ENCODE results near the gene CRELD2. TPM values are rescaled to one million over a fixed set of nuclear protein-coding genes. Genes with fewer than 3 reads are reported as not detected.

The CRELD2 gene
- total RNA-seq, 3 donors from 2014 or later, result 62.8 to 71.2 (median 64.2) TPM

GRCh38 chr22:49883294-49883640 lies 35.2 kb upstream of the CRELD2 start:
- Mint-ChIP-seq H3K4me3 (no peak overlapping the region), H3K36me3 (ENCODE audit: insufficient read depth) (peaks cover 50% of the 10 kb centered on the region), H3K27me3 (ENCODE audit: low read depth) (no peaks in the 10 kb centered on the region), H3K9me3 (no peaks in the 10 kb centered on the region), H3K4me1 (ENCODE audit: low read depth) (peaks cover 25% of the 10 kb centered on the region)
- ATAC-seq, result no peak
- no peak for DNase-seq

GRCh38 chr22:49884075-49884474 lies 34.4 kb upstream of the CRELD2 start:
- Mint-ChIP-seq H3K9me3 (no peaks in the 10 kb centered on the region), H3K4me3 (no peak overlapping the region), H3K36me3 (ENCODE audit: insufficient read depth) (peaks cover 47% of the 10 kb centered on the region), H3K27me3 (ENCODE audit: low read depth) (no peaks in the 10 kb centered on the region), H3K4me1 (ENCODE audit: low read depth) (peaks cover 22% of the 10 kb centered on the region)
- no peak for DNase-seq
- ATAC-seq, result no peak

- no peaks in the 10 kb centered on the region for H3K27me3 Mint-ChIP-seq (ENCODE audit: low read depth)
- H3K4me3 Mint-ChIP-seq, result no peak overlapping the region
- no peak for DNase-seq
- H3K4me1 Mint-ChIP-seq (ENCODE audit: low read depth), result peaks cover 22% of the 10 kb centered on the region
- no peaks in the 10 kb centered on the region for H3K9me3 Mint-ChIP-seq
- ATAC-seq, result no peak
- H3K36me3 Mint-ChIP-seq (ENCODE audit: insufficient read depth), result peaks cover 53% of the 10 kb centered on the region
These were observed 33.8 kb upstream of the CRELD2 start for GRCh38 chr22:49884503-49885260.

GRCh38 chr22:49885281-49885680 lies 33.2 kb upstream of the CRELD2 start:
- ATAC-seq, result no peak
- Mint-ChIP-seq H3K4me3 (no peak overlapping the region), H3K27me3 (ENCODE audit: low read depth) (no peaks in the 10 kb centered on the region), H3K9me3 (no peaks in the 10 kb centered on the region), H3K36me3 (ENCODE audit: insufficient read depth) (peaks cover 56% of the 10 kb centered on the region), H3K4me1 (ENCODE audit: low read depth) (peaks cover 16% of the 10 kb centered on the region)
- no peak for DNase-seq

GRCh38 chr22:49885881-49886280 lies 32.6 kb upstream of the CRELD2 start:
- peaks cover 57% of the 10 kb centered on the region for H3K36me3 Mint-ChIP-seq (ENCODE audit: insufficient read depth)
- no peak overlapping the region for H3K4me3 Mint-ChIP-seq
- peaks cover 12% of the 10 kb centered on the region for H3K4me1 Mint-ChIP-seq (ENCODE audit: low read depth)
- no peaks in the 10 kb centered on the region for H3K9me3 Mint-ChIP-seq
- DNase-seq, result no peak
- H3K27me3 Mint-ChIP-seq (ENCODE audit: low read depth), result no peaks in the 10 kb centered on the region
- no peak for ATAC-seq

- peaks cover 62% of the 10 kb centered on the region for H3K36me3 Mint-ChIP-seq (ENCODE audit: insufficient read depth)
- DNase-seq (no peak), ATAC-seq (no peak)
- H3K27me3 Mint-ChIP-seq (ENCODE audit: low read depth), result no peaks in the 10 kb centered on the region
- H3K4me3 Mint-ChIP-seq, result no peak overlapping the region
- peaks cover 3% of the 10 kb centered on the region for H3K9me3 Mint-ChIP-seq
- H3K4me1 Mint-ChIP-seq (ENCODE audit: low read depth), result peaks cover 12% of the 10 kb centered on the region
These were observed 31.9 kb upstream of the CRELD2 start for GRCh38 chr22:49886346-49887063.

- Mint-ChIP-seq H3K4me1 (ENCODE audit: low read depth) (peaks cover 8% of the 10 kb centered on the region), H3K4me3 (no peak overlapping the region), H3K9me3 (peaks cover 3% of the 10 kb centered on the region), H3K36me3 (ENCODE audit: insufficient read depth) (peaks cover 65% of the 10 kb centered on the region), H3K27me3 (ENCODE audit: low read depth) (no peaks in the 10 kb centered on the region)
- DNase-seq (no peak), ATAC-seq (no peak)
These were observed 31.4 kb upstream of the CRELD2 start for GRCh38 chr22:49887064-49887451.

- peaks cover 4% of the 10 kb centered on the region for H3K4me1 Mint-ChIP-seq (ENCODE audit: low read depth)
- peaks cover 65% of the 10 kb centered on the region for H3K36me3 Mint-ChIP-seq (ENCODE audit: insufficient read depth)
- H3K9me3 Mint-ChIP-seq, result peaks cover 3% of the 10 kb centered on the region
- no peak overlapping the region for H3K4me3 Mint-ChIP-seq
- no peak for DNase-seq
- no peak for ATAC-seq
- no peaks in the 10 kb centered on the region for H3K27me3 Mint-ChIP-seq (ENCODE audit: low read depth)
These were observed 30.7 kb upstream of the CRELD2 start for GRCh38 chr22:49887702-49888101.

- peaks cover 2% of the 10 kb centered on the region for H3K4me1 Mint-ChIP-seq (ENCODE audit: low read depth)
- DNase-seq (no peak), ATAC-seq (no peak)
- peaks cover 57% of the 10 kb centered on the region for H3K36me3 Mint-ChIP-seq (ENCODE audit: insufficient read depth)
- H3K4me3 Mint-ChIP-seq, result no peak overlapping the region
- peaks cover 4% of the 10 kb centered on the region for H3K9me3 Mint-ChIP-seq
- H3K27me3 Mint-ChIP-seq (ENCODE audit: low read depth), result no peaks in the 10 kb centered on the region
These were observed 29.4 kb upstream of the CRELD2 start for GRCh38 chr22:49889071-49889470.

GRCh38 chr22:49892226-49892899 lies 26.1 kb upstream of the CRELD2 start:
- Mint-ChIP-seq H3K9me3 (peaks cover 11% of the 10 kb centered on the region), H3K27me3 (ENCODE audit: low read depth) (no peaks in the 10 kb centered on the region), H3K36me3 (ENCODE audit: insufficient read depth) (peaks cover 35% of the 10 kb centered on the region), H3K4me3 (no peak overlapping the region), H3K4me1 (ENCODE audit: low read depth) (peaks cover 5% of the 10 kb centered on the region)
- DNase-seq, result no peak
- ATAC-seq, result no peak

- H3K27me3 Mint-ChIP-seq (ENCODE audit: low read depth), result no peaks in the 10 kb centered on the region
- DNase-seq (no peak), ATAC-seq (no peak)
- H3K4me3 Mint-ChIP-seq, result no peak overlapping the region
- H3K4me1 Mint-ChIP-seq (ENCODE audit: low read depth), result peaks cover 5% of the 10 kb centered on the region
- peaks cover 31% of the 10 kb centered on the region for H3K36me3 Mint-ChIP-seq (ENCODE audit: insufficient read depth)
- H3K9me3 Mint-ChIP-seq, result peaks cover 11% of the 10 kb centered on the region
These were observed 25.4 kb upstream of the CRELD2 start for GRCh38 chr22:49893025-49893424.

GRCh38 chr22:49894322-49895054 lies 23.9 kb upstream of the CRELD2 start:
- no peak overlapping the region for H3K4me3 Mint-ChIP-seq
- H3K27me3 Mint-ChIP-seq (ENCODE audit: low read depth), result no peaks in the 10 kb centered on the region
- peaks cover 5% of the 10 kb centered on the region for H3K4me1 Mint-ChIP-seq (ENCODE audit: low read depth)
- no peak for ATAC-seq
- peaks cover 11% of the 10 kb centered on the region for H3K9me3 Mint-ChIP-seq
- DNase-seq, result no peak
- H3K36me3 Mint-ChIP-seq (ENCODE audit: insufficient read depth), result peaks cover 28% of the 10 kb centered on the region

- Mint-ChIP-seq H3K36me3 (ENCODE audit: insufficient read depth) (peaks cover 26% of the 10 kb centered on the region), H3K9me3 (peaks cover 9% of the 10 kb centered on the region), H3K4me3 (no peak overlapping the region), H3K27me3 (ENCODE audit: low read depth) (no peaks in the 10 kb centered on the region), H3K4me1 (ENCODE audit: low read depth) (peaks cover 4% of the 10 kb centered on the region)
- no peak for ATAC-seq
- no peak for DNase-seq
These were observed 22.2 kb upstream of the CRELD2 start for GRCh38 chr22:49896201-49896600.

GRCh38 chr22:49897015-49897684 lies 21.3 kb upstream of the CRELD2 start:
- Mint-ChIP-seq H3K4me1 (ENCODE audit: low read depth) (peaks cover 3% of the 10 kb centered on the region), H3K27me3 (ENCODE audit: low read depth) (no peaks in the 10 kb centered on the region), H3K36me3 (ENCODE audit: insufficient read depth) (peaks cover 30% of the 10 kb centered on the region), H3K9me3 (peaks cover 8% of the 10 kb centered on the region), H3K4me3 (no peak overlapping the region)
- ATAC-seq, result no peak
- no peak for DNase-seq

Measured in activated T-cell treated with anti-CD3 and anti-CD28 coated beads, Interleukin-2, amount 50 U/mL, for 4 hours (primary cell).